HG03095 (cell line): ENCODE results near the gene SLC22A31.

Experiments
- ATAC-seq: cut with Tn5 transposase; IDR thresholded peaks from one replicate; pipeline ENCODE4 v1.9.1; 2021; ENCODE audit warnings: moderate library complexity; ENCODE audit not compliant: unreplicated experiment

Gene SLC22A31

DNA sequence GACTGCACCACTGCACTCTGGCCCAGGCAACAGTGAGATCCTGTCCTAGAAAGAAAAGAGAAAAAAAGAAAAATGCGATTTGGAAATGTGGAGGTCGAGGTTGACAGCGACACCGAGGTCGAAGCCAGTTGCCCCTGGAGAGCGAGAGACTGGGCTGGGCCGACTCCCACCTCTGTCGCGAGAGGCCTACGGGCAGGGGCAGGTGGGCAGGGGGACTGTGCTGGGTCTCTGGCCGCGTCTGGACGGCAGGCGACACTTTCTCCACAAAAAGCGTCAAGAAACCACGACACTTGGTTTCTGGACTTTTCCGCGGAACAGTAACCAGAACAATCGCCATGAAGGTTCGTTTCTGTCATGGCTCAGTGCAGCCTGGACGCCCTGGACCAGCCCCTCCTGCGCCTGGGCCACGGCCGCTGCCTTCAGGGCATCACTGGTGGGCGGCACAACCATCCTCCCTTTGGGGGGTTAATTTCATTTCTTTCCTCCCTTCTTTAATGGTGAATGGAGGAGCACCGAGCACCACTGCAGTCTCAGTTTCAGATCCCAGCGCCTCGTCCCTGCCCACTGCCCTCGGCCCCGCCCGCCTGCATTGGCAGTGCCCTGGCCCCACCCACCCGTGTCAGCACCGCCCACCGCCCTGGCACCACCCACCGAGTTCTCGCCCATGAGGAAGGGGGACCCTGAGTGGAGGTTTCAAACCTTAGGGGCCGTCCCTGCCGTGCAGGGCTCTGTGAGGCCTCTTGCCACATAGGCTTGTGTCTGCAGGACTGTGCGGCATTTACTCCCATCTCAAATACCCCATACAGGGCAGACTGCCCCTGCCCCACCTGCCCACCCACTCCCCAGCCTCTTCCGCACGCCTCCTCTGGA lies 47.3 kb downstream of the SLC22A31 start:
- no peak for ATAC-seq

DNA sequence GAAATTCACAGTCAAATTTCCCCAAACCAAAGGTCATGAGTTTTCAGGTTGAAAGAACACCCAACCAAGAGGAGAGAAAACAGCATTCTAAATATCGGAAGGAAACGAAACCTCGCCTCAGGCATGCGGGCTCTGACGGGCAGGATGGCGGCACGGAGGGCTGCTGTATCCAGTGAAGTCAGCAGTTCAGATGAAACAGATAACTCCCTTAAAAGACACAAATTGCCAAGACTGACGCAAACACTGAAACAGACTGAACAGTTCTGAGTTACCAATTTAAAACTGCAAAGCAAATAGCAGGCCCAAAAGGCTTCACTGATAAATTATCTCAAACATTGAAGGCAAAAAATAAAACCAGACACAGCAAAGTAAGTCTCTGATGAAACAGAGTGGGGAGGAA lies 49.4 kb downstream of the SLC22A31 start:
- no peak for ATAC-seq

GRCh38 chr16:89150090-89150835 lies 50.1 kb downstream of the SLC22A31 start:
- no peak for ATAC-seq

- no peak for ATAC-seq
Measured at GRCh38 chr16:89149386-89149785, 51.0 kb downstream of the SLC22A31 start.

DNA sequence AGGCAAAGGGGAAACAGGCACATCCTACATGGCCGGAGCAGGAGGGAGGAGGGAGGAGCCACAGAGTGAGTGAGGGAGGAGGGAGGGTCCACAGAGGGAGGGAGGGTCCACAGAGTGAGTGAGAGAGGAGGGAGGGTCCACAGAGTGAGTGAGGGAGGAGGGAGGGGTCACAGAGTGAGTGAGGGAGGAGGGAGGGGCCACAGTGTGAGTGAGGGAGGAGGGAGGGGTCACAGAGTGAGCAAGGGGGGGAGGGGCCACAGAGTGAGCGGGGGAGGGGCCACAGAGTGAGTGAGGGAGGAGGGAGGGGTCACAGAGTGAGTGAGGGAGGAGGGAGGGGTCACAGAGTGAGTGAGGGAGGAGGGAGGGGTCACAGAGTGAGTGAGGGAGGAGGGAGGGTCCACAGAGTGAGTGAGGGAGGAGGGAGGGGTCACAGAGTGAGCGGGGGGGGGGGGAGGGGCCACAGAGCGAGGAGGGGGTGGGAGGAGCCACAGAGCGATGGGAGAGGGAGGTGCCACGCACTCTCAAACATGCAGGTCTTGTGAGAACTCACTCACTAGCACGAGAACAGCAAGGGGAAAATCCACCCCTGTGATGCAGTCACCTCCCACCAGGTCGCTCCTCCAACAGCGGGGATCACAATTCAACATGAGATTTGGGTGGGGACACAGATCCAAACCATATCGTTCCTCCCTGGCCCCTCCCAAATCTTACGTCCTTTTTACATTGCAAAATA lies 53.1 kb downstream of the SLC22A31 start:
- no peak for ATAC-seq

- ATAC-seq = no peak
Measured at GRCh38 chr16:89146211-89147005, 53.9 kb downstream of the SLC22A31 start.
